ENCODE data around the gene ACSS1.

ACSS1 gene

GRCh38 chr20:25058051-25058846, at the start of gene ACSS1:
Gene ACSS1 (minus strand): TSS chr20:25058139. CDS start chr20:25058102, 37 bp downstream.
- peak; percentile 36 for DNase-seq

GRCh38 chr20:25103526-25103925, 45.6 kb upstream of the ACSS1 start:
- DNase-seq: no peak

- DNase-seq: no peak
Observed at GRCh38 chr20:25100914-25101313, 43.0 kb upstream of the ACSS1 start.

DNA sequence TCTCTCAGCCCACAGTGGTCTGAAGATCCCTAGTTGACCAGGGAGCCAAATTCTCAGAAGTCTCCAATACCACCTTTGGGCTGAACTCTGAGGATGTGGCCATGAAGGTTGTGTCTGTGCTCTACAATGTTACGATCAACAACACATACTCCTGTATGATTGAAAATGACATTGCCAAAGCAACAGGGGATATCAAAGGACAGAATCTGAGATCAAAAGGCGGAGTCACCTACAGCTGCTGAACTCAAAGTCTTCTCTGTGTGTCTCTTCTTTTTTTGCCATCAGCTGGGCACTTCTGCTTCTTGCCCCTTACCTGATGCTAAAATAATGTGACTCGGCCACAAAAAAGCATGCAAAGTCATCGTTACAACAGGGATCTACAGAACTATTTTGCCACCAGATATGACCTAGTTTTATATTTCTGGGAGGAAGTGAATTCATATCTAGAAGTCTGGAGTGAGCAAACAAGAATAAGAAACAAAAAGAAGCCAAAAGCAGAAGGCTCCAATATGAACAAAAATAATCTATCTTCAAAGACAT, 41.7 kb upstream of the ACSS1 start:
- no peak for DNase-seq

DNA sequence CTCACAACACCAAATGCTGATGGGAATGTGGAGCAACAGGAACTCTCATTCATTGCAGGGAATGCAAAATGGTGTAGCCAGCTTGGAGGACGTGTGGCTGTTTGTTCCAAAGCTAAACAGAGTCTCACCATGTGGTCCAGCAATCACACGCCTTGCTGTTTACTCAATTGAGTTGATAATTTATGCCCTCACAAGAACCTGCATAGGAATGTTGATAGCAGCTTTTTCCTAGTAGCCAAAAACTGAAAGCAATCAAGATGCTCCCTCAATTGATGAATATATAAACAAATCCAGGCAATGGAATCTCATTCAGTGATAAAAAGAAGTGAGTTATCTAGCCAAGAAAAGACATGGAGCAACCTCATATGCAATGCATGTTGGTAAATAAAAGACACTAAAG, 39.6 kb upstream of the ACSS1 start:
- DNase-seq: no peak

DNA sequence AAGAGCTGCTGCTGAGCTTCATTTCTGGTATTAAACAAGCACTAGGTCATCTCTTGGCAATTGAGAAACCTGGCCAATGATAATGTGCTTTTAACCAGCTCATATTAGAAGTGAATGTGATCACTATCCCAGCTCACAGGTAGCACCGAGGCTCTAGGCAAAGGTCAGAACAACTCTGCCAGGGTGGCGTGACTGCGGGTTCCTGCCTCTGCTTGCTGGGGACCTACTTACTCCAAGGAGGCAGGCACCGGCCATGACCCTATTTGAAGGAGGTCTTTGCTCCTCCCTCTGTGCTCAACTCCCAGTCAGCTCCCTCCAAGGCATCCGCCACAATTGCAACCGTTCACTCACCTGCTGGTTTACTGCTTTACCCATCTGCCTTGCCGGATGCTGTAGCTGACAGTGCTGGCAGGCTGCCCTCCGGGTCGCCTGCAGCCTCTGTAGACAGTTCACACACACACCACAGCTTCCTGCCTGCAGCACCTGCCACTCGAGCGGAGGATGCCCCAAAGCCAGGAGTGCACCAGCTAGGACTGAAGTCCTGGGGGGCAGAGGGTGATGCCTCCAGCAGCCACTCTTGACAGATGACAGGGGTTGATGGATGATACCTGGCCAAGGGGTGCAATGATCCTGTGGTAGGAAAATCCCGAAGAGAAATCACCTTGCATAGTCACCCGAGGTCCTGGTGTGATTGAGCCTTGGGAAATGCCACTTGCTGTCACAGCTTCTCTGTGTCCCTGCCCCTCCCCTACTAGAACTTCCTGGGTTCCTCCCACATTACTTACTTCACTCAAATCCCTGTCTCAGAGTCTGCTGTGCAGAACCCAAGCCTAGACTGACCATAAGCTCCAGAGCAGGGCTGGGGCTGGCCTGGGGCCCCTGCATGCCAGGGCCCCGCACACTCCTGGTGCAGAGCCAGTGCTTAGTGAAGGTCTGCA, 32.8 kb upstream of the ACSS1 start:
- peak; percentile 92 for DNase-seq

DNA sequence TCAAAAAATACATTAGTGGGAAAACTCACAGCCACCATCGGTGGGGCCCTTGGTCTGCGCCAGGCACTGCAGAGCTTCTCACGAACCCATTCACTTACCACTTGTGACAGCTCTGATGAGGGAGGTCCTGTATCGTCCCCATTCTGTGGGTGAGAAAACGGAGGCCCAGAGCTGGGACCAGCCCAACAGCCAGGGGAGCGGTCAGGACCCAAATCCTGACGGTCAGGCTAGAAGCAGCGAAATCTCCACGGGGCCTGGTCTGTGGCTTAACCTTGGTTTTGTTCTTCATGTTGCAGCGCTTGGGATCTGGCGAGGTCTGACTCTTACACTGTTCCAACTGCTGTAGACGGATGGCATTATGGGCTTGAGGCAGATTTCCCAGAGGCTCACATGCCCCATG, 31.7 kb upstream of the ACSS1 start:
- no peak for DNase-seq

DNA sequence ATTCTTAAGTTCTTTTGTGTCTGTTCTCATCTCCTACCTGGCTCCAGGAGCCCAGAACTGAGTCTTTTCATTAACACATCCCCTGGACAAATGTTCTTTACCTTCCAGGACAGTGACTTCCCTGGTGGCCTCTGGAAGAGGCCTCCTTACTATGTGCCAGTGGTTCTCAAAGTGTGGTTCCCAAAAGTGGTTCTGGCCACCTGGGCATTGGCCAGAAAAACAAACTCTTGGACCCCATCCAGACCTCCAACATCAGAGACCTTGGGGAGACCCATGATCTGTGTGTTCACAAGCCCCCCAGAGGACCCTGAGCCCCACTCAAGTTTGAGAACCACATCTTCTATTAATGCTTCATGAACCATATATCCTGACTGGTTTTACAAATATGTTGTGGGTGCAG, 31.2 kb upstream of the ACSS1 start:
- DNase-seq: no peak

DNA sequence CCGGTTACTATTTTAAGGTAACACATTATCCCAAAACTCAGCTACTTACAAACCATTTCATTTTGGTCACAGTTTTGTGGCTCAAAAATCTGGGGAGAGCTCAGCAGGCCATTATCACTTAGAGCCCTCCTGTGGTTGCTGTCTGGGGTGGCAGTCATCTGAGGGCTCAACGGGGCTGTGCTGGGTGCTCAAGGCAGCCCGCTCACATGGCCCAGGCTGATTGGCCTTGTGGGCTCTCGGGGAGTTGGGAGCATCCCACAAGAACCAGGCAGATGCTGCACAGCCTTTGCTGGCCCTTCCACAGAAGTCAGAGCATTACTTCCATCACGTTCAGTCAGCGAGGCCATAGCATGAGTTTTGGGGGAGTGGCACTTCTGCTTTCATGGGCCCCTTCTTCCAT, 30.3 kb upstream of the ACSS1 start:
- no peak for DNase-seq

GRCh38 chr20:25087186-25087929, 29.4 kb upstream of the ACSS1 start:
- no peak for DNase-seq

DNA sequence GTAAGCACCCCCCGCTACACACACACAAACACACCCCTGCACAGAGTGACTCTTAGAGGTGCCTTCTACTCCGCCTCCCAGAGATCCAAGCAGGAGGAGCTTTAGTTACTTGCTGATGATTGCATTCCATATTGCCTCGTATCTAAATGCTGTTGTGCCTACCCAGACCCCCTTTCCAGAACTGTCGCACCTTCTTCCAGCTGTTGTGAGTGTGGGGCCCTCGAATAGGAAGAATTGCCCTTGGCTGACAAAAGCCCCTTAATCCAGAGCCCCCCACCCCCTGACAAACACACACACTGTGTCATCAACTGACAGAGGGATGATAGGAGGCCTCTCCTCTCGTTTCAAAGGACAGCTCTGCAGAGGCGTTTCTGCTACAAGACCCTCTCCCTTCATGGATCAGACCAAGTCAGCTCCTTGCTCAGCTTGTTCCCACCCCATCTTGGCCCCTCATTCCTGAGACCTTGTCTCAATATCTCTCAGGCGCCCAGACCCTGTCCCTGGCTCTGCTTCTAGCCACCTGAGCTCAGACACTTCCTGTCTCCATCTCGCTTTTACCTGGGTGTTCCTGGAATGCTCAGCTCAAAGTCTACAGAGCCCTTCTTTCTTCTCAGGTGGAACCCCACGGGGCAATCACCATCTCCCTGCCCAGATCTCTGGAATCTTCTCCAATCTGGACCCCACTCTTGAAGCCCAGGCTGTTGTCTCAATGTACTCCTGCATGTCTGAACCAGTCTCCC, 28.0 kb upstream of the ACSS1 start:
- no peak for DNase-seq

DNA sequence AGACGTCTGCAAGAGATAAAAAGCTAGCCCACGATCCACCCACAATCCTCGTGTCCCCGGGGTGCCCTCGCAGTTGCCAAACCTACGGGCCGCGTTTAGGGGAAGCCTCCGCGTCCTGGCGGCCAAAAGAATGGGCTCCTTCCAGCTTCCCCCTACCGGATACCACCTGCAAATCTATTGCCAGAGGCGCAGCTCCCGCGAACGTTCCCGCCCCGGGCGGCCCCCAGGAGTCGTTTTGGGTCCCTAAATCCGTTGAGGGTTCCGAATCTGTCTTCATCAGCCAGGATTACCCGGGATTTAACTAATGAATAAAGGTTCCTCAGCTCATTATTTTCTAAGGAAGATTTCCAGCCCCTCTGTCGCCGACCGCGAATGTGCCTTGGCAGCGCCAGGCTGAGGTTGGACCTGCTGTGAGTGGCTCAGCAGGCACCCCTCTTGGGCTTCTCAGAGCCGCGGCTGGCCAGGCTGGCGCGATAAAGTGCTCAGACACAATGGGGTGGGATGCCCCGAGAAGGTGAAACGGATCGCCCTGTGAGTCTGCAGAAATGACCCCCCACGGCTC, 26.8 kb upstream of the ACSS1 start:
- DNase-seq: no peak

DNA sequence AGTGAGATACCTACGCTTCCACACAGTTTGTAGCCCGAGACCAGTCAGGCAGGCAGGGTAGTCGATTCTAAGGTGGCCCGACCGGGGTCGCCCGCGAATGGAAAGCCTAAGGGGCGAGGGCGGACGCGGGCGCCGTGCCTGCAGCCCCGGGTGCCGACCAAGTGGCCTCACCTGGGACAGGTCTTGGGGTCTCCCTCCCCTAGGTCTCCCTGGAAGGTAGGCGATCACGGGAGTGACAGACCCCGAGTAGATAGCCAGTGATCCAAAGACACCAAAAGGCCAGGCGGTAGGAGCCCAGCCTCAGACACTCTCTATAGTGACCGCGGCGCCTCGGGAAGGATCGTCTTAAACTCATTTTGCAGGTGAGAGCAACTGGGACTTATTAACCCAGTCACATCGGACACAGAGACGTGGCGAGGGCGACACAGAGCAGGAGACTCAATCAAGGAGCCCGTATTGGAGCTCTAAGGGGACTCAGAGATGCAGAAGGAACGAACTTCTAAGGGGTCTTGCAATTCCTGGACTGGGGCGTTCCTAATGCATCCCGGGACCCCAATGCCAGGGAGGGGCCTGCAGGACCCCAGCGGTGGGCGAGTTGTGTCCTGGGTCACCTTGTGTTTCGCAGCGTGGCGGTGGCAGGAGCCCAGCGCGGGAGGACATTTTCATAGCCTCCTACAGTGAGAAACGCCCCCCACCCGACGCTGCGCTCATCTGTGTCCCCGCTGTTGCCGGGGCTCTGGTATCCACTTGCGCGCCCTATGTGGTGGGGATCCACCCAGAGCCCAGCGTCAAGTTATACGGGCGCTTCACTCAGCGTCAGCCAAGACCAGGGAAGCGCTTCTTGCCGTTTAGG, 26.1 kb upstream of the ACSS1 start:
- no peak for DNase-seq

- DNase-seq: no peak
Observed at GRCh38 chr20:25083141-25083772, 25.3 kb upstream of the ACSS1 start.

- DNase-seq: no peak
Observed at GRCh38 chr20:25082498-25082873, 24.5 kb upstream of the ACSS1 start.

DNA sequence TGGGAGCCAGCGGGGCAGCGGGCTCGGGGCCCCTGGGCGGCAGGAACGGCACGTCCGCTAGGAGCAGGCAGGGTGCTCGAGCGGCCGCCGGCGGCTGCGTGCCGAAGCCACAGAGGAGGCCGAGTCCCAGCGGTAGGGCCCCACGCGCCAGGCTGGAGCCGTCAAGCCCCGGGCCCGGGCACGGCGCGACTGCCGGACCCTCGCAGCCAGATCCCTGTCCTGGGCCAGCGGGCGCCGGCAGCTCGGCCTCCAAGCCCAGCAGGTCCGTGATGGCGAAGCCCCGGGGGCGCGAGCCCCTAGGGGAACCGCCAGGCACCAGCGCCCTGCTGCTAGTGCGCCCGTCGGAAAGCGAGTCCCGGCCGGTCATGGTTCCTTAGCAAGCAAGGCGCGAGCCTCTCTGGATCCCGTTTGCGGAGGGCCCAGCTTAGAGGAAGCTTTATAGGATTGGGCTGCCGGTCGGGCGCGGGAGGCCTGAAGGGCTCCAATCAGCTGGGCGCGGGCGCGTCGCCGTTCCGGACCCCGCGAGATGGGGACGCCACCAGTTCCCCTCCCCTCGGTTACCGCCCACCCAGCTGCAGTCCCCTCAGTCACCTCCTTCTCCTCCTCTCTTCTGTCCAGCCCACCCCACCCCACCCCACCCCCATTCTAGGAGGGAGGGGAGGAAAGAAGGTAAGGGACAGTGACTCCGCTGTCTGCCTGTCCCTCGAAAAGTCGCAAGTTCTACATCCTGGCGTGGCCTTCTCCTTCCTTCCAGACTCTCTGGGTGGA, 24.0 kb upstream of the ACSS1 start, which contains the start of gene VSX1:
Gene VSX1, minus strand, starts transcription at position 412 of the 768 bp plus-strand sequence. Its CDS starts 45 bp downstream, at position 367.
- DNase-seq: no peak

DNA sequence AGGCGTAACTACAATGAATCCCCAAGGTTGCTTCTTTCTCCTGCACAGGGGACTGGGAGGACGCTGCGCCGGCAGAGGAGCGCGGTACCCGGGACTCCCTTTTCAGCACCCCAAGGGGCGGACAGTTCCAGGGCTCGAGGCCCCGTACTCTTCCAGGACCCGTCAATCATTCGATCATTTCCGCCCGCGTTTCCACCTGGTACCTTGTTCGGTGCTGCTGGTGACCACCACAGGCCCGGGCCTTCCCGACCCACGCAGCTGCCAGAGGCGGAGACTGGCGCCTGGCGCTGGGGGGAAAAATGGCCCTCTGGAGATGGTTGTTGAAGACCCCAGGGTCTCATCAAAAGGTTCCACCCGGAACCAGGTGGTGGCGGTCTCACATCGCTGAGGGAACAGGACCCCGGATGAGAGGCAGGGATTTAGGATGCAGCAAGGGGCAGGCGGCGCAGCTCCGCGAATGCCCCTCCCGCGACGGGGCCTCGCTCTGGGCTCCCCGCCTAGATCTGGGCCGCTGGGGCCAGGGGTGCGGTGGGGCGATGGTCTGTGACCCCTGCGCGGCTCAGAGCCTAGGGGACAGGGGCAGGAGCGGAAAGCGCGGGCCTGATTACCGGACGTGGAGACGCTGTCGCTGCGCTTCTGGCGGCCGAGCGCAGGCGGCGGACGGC, 23.3 kb upstream of the ACSS1 start:
- DNase-seq: no peak

GRCh38 chr20:25079171-25079570, 21.2 kb upstream of the ACSS1 start:
- no peak for DNase-seq

DNA sequence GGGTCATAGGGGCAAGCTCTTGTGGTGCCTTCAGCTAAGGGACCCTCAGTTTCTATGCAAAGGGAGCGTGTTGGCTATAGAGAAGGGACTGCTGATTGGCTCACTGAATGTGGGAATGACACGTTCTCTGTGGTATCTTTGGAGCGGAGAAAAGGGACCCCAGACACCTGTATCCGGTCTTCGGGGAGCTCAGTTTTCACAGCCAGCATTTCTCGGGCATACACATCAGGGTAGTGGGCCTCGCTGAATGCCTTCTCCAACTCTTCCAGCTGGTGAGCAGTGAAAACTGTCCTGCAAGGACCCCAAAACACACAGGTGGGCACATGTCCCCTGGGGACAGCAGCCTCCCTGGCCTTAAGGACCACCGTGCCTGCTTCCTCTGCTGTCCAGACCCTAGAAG, 20.7 kb upstream of the ACSS1 start:
- no peak for DNase-seq

Data from NCI-H2029 (cell line).